NCI-H146 treated with DMSO at 0.1 percent for 48 hours (cell line): ENCODE data around the gene LEFTY1.

Source experiments
- DNase-seq: peaks from one replicate; lab custom pipeline; 2025; ENCODE audit not compliant: unreplicated experiment; lab: John Stamatoyannopoulos, UW

Gene LEFTY1

GRCh38 chr1:225915538-225915991 is 26.6 kb upstream of the LEFTY1 start:
- DNase-seq, result no peak

- DNase-seq, result no peak
Measured at GRCh38 chr1:225914947-225915346, 26.0 kb upstream of the LEFTY1 start.

GRCh38 chr1:225914391-225914790 is 25.4 kb upstream of the LEFTY1 start:
- DNase-seq, result no peak

DNA sequence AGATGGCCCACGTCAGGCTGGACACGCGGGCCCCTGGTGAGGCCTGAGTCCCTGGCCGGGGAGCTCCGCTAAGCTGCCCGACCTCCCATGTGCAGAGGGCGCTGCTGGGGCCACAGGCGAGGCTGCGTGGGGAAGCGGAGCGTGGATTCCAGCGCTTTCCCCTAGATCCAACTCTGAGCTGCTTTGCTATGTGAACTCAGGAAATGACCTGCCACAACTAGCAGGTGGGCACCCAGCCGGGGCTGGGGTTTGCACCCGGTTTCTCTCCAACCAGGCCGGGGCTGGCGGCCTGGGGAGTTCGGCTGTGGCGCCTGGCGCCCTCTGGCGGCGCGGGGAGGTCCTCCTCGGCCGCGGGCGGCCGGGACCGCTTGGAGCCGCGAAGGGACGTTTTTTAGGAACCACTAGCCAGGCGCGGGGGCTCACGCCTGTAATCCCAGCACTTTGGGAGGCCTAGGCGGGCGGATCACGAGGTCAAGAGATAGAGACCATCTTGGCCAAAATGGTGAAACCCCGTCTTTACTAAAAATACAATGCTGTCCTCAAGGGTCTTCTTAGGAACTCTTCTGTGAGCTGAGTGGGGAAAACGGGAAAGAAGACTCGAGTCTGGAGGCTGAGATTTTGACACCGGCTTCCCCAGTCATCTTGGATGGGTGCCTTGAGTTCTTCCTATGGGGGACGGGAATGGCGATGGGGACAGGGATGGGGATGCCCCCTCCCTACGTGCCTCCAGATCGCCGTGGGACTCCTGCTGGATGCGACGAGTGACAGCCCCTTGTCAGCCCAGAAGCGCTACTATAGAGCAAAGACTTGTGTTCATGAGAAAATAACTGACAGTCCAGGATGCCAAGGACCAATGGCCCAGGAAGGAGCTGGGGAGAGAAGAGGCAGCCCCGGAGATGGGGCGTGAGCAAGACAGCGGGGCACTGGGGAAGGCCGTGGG is 22.5 kb upstream of the LEFTY1 start:
- no peak for DNase-seq

DNA sequence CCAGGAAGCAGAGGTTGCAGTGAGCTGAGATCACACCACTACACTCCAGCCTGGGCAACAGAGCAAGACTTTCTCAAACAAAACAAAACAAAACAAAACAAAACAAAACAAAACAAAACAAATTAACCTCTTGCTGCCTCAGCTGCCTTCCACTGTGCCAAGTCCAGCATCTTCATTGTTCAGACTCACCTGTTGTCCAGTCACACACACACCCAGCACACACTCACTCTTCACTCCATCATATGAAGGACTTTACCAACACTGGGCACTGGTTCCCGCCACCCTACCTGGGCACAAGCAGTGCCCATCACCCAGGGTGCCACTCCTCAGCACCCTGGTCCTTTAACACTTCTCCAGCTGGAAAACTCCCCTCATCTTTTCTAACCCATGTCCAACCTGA is 20.5 kb upstream of the LEFTY1 start:
- DNase-seq, result no peak

DNA sequence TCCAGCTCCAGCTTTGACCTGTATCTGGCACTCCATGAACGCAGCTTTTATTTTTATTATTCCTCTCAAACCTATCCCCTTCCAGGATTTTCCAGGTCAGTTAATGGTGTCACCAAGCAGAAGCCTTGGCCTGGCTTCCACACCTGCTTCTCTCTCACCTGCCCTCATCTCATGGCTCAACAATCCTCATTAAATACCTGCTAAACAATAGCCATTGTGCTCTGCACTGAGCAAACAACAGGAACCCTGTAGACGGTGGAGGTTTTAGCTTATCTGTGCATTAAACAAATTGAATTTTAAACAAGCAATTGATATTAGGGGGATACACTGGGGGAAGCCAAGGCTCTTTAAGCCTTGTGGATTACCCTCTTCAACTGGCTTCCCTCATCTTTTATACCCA is 19.8 kb upstream of the LEFTY1 start:
- DNase-seq, result peak; percentile 95

GRCh38 chr1:225908013-225908640 is 19.2 kb upstream of the LEFTY1 start:
- DNase-seq, result no peak

GRCh38 chr1:225907341-225907740 is 18.4 kb upstream of the LEFTY1 start:
- no peak for DNase-seq

- DNase-seq, result no peak
Measured at GRCh38 chr1:225906467-225906866, 17.5 kb upstream of the LEFTY1 start.

DNA sequence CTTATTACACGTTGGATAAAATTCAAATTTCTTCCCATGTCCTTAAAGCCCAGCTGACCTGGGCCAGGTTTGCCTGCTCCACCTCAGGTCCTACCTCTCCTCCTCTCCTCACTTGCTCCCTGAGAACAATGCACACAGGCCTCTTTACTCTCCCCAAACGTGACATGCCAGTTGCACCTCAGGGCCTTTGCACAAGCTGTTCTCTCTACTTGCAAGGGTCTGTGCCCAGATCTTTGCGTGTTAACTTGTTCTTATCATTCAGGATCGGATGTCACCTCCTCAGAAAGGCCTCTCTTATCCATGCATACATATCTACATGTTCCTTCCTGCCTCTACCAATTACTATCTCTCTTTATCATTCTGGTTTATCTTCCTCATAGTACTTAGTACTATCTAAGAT is 14.7 kb upstream of the LEFTY1 start:
- no peak for DNase-seq

GRCh38 chr1:225899044-225899925 is 10.3 kb upstream of the LEFTY1 start:
- no peak for DNase-seq

DNA sequence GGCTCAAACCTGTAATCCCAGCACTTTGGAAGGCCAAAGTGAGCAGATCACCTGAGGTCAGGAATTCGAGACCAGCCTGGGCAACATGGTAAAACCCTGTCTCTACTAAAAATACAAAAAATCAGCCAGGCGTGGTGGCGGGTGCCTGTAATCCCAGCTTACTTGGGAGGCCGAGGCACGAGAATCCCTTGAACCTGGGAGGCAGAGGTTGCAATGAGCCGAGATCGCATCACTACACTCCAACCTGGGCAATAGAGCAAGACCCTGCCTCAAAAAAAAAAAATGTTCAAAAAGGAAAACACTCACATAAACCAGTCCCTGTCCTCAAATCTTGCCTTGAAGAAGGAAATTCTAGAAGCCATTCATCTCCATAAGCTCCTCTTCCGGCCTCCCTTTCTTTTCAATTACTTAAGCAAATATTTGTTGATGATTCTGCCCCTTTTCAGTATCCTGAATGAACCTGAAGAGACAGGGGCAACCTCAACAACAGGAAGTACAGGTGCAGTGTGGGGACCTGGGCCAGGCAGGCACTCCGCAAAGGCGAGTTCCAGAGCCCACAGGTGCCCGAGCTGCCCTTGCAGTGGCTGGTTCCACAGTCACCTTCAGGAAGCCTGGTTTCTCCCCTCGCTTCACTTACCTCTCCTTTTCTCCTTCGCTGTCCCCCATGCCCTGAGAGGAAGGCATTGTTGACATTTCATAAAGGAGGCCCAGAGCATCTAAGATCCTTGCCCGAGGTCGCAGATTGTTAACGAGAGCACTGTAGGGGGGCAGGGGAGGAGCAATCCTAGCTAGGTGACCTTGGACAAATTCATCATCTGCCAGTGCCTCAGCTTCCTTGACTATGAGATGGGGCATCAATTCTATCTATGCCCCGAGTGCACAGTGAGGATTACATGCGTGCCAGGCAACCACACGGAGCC is 8.9 kb upstream of the LEFTY1 start:
- DNase-seq, result peak; percentile 75

DNA sequence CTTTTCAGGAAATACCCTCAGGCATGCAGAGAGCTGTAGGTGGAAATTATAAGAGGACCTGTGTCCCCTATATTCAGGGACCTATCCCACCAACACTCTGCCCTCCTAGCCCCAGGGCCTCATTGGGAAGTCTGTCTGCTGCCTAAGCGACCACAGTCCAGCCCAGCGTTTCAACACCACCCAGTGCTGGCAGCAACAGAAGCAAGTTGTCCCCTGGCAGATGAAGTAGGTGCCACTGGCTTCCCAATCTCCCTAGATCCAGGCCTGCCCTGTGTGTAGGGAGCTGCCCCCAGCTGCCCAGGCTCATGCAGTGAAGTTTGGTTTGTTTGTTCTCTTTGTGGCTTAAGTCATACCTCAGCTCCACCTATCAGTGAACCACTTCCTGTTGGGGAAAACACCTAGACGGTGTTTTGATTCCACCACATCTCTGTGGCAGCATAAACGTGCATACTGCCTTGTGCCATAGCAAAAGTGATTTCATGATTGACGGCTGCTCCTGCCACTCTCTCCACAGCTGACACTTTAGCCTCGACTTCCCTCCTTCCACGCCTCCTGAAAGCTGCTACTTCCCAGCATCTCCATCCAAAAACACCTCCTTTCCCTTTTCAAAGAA is 8.1 kb upstream of the LEFTY1 start:
- peak; percentile 13 for DNase-seq

DNA sequence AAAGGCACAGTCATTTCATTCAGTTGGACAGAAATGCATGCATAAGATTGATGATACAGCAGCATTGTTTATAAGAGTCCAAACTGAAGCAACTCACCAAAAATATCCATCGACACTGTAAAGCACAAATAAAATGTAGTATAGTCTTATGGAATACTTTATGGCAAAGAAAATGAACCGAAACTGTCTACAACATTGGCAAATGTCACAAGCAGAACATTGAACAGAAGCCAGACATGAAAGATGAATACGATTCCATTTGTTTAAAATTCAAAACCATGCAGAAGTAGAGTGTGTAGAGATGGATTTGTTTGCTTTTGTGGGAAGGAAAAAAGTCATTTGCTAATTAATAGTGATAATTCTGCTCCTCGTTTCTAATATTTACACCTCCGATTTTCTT is 7.5 kb upstream of the LEFTY1 start:
- DNase-seq, result no peak

- no peak for DNase-seq
Measured at GRCh38 chr1:225892307-225892706, 3.4 kb upstream of the LEFTY1 start.

- DNase-seq, result no peak
Measured at GRCh38 chr1:225891229-225891972, 2.5 kb upstream of the LEFTY1 start.

DNA sequence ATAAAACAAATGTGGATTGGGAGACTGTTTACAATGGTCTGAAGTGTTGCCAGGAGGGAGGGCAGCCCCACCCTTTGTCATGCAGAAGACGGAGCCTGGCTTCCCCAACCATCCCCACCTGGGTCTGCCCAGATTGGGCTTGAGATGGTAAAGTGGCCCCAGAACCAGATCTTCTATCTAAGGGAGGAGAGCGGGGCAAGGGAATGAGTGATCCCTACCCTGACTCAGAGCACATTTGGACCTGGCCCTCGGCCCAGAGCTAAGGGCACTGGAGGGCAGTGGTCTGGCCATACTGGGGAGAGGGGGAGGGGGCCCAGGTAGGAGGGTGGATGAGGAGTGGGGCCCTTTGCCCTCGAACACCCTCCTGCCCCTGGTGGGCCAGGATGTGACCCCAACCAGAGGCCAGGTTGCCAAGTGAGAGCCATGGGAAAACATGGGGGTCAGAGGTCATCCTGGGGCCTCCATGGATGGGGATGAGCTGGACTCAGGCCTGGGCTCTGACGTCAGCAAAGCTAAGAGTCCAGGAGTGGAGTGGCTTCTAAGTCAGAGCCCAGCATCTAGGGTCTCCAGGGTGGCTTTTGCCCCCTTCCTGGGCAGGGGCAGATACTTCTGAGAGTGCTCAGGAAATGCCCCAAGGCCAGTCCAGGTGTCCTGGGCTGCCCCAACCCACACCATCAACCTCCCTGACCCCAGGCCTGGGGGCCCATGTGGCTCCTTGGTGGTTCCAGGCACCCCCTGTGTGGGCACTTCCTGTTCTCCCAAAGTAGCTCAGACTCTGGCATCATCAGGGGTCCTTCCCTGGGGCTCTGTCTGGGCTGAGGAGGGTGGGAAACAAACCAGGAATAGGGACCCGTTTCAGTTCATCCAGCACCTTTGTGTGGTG is 1.6 kb upstream of the LEFTY1 start:
- DNase-seq, result no peak

GRCh38 chr1:225889743-225890142 is 797 bp upstream of the LEFTY1 start:
- no peak for DNase-seq
